IMR-90 (cell line): ENCODE measurements around the gene XKR7. TPM values are rescaled to one million over a fixed set of nuclear protein-coding genes. Genes with fewer than 3 reads are reported as not detected.

Source experiments
- ATAC-seq: fragments of 200-7000 bp; cut with Tn5 transposase; 2 replicates; pipeline ENCODE4 v1.9.1; 2020; ENCODE audit warnings: low read depth, mild to moderate bottlenecking, moderate library complexity
- BruUV-seq: library from RNA; stranded (reverse); fragments of 400-500 nt; replicated peaks from 2 replicates; lab custom pipeline; 2021; lab: Mats Ljungman, UMichigan
- CTCF ChIA-PET: fragments of 300-600 bp; formaldehyde crosslinking; extraction: SDS; loops from one replicate; lab custom pipeline; 2021; ENCODE audit warnings: antibody characterized with exemption; lab: Yijun Ruan, JAX
- POLR2A ChIA-PET: fragments of 300-600 bp; sonication (Branson Sonifier 250); formaldehyde crosslinking; loops from one replicate; lab custom pipeline; 2022; ENCODE audit warnings: antibody characterized with exemption; ENCODE audit not compliant: unreplicated experiment; lab: Charles Lee
- DNase-seq: peaks from one replicate; pipeline ENCODE4 v3.0.0; 2013
- H2AFZ ChIP-seq: replicated peaks from 2 replicates; pipeline ENCODE3; 2013; ENCODE audit warnings: low read length, mild to moderate bottlenecking; ENCODE audit not compliant: poor library complexity
- H2AK5ac ChIP-seq: 2 replicates; pipeline ENCODE4 v1.6.1; 2013; ENCODE audit warnings: low read depth, low read length, inconsistent platforms
- H2AK9ac ChIP-seq: replicated peaks from 2 replicates; pipeline ENCODE3; 2013; ENCODE audit warnings: mild to moderate bottlenecking, low read depth, low read length, moderate library complexity; ENCODE audit not compliant: poor library complexity
- H2BK120ac ChIP-seq: 2 replicates; pipeline ENCODE4 v1.6.1; 2013; ENCODE audit warnings: low read depth, low read length, inconsistent platforms
- H2BK15ac ChIP-seq: 3 replicates; pipeline ENCODE4 v1.6.1; 2013; ENCODE audit warnings: low read depth, low read length, inconsistent platforms
- H2BK20ac ChIP-seq: 2 replicates; pipeline ENCODE4 v1.6.1; 2013; ENCODE audit warnings: low read depth, mild to moderate bottlenecking, inconsistent platforms, low read length, moderate library complexity
- H2BK5ac ChIP-seq: 2 replicates; pipeline ENCODE4 v1.6.1; 2013; ENCODE audit warnings: mild to moderate bottlenecking, low read depth, low read length, inconsistent platforms; ENCODE audit not compliant: poor library complexity, severe bottlenecking
- H3K14ac ChIP-seq: replicated peaks from 2 replicates; pipeline ENCODE4 v1.6.1; 2013; ENCODE audit warnings: low read depth, low read length, inconsistent platforms
- H3K18ac ChIP-seq: 2 replicates; pipeline ENCODE4 v1.6.1; 2013; ENCODE audit warnings: low read depth, low read length, control low read depth
- H3K23ac ChIP-seq: 2 replicates; pipeline ENCODE4 v1.6.1; 2013; ENCODE audit warnings: low read depth, low read length, inconsistent platforms
- H3K27ac ChIP-seq: 2 replicates; pipeline ENCODE4 v1.5.1; 2013; ENCODE audit warnings: mild to moderate bottlenecking, control low read depth, low read length; ENCODE audit not compliant: insufficient read depth
- H3K27me3 ChIP-seq: 2 replicates; pipeline ENCODE4 v1.6.1; 2013; ENCODE audit warnings: low read length; ENCODE audit not compliant: control insufficient read depth, insufficient read depth
- H3K36me3 ChIP-seq: 2 replicates; pipeline ENCODE4 v1.6.1; 2013; ENCODE audit warnings: low read length, mixed read lengths; ENCODE audit not compliant: control insufficient read depth, insufficient read depth
- H3K4ac ChIP-seq: 2 replicates; pipeline ENCODE4 v1.6.1; 2013; ENCODE audit warnings: low read depth, low read length, inconsistent platforms
- H3K4me1 ChIP-seq: 2 replicates; pipeline ENCODE4 v1.6.1; 2013; ENCODE audit warnings: low read length, mixed read lengths; ENCODE audit not compliant: control insufficient read depth, insufficient read depth
- H3K4me2 ChIP-seq: 2 replicates; pipeline ENCODE4 v1.6.1; 2013; ENCODE audit warnings: low read depth, mild to moderate bottlenecking, control low read depth, low read length, moderate library complexity
- H3K4me3 ChIP-seq: 2 replicates; pipeline ENCODE4 v1.5.1; 2013; ENCODE audit warnings: low read depth, mild to moderate bottlenecking, control low read depth, low read length, moderate library complexity; ENCODE audit not compliant: insufficient read depth
- H3K56ac ChIP-seq: 2 replicates; pipeline ENCODE4 v1.6.1; 2013; ENCODE audit warnings: low read length, inconsistent platforms; ENCODE audit not compliant: insufficient read depth; ENCODE audit errors: extremely low read depth
- H3K79me1 ChIP-seq, 2 experiments: 2 replicates each; pipeline ENCODE4 v1.6.1; 2013; ENCODE audit warnings: low read length in 2 of 2, inconsistent platforms in 1 of 2, low read depth in 1 of 2
- H3K9ac ChIP-seq: 2 replicates; pipeline ENCODE4 v1.6.1; 2013; ENCODE audit warnings: low read depth, low read length, control low read depth
- H3K9me1 ChIP-seq: 2 replicates; pipeline ENCODE4 v1.6.1; 2013; ENCODE audit warnings: low read length, inconsistent platforms; ENCODE audit not compliant: insufficient read depth
- H3K9me3 ChIP-seq: 2 replicates; pipeline ENCODE4 v1.6.1; 2013; ENCODE audit warnings: low read length; ENCODE audit not compliant: control insufficient read depth, insufficient read depth
- H4K20me1 ChIP-seq: 2 replicates; pipeline ENCODE4 v1.6.1; 2013; ENCODE audit warnings: low read length, inconsistent platforms; ENCODE audit not compliant: insufficient read depth
- H4K5ac ChIP-seq: 2 replicates; pipeline ENCODE4 v1.6.1; 2013; ENCODE audit warnings: mild to moderate bottlenecking, low read depth, low read length, control low read depth
- H4K8ac ChIP-seq, 2 experiments: 2 replicates each; pipeline ENCODE4 v1.6.1; 2013; ENCODE audit warnings: low read depth in 2 of 2, low read length in 2 of 2, control low read depth in 1 of 2, inconsistent platforms in 1 of 2
- H4K91ac ChIP-seq: 2 replicates; pipeline ENCODE4 v1.6.1; 2013; ENCODE audit warnings: low read depth, low read length, inconsistent platforms; ENCODE audit not compliant: insufficient read depth
- FOS ChIP-seq: fragments of 150-350 bp; IDR thresholded peaks from 2 replicates; pipeline ENCODE4 v1.6.1; 2016; ENCODE audit warnings: low read depth, low read length
- RFX5 ChIP-seq: IDR thresholded peaks from 2 replicates; pipeline ENCODE4 v1.8.0; 2012; ENCODE audit warnings: low read depth, mild to moderate bottlenecking, low read length, moderate library complexity
- WGBS, 2 experiments: methylation state at CpG; one replicate each; pipeline versions ENCODE4 v1.1.5 to v1.1.7; 2013; ENCODE audit warnings: missing lambda C conversion rate in 2 of 2; ENCODE audit not compliant: insufficient read length in 1 of 2; ENCODE audit errors: extremely low coverage in 2 of 2; 5-methylcytosine and 5-hydroxymethylcytosine counted together
- dilution Hi-C: fragments of 300-500 bp; cut with HindIII; formaldehyde crosslinking; loops from one replicate; pipeline ENCODE4 v1.14.3; 2018; ENCODE audit warnings: low sequenced_read_pairs; ENCODE audit not compliant: unreplicated experiment
- in situ Hi-C: fragments of 300-500 bp; cut with MboI; formaldehyde crosslinking; loops from 3 replicates; pipeline ENCODE4 v1.14.3; 2019; ENCODE audit warnings: low sequenced_read_pairs, inconsistent platforms, mixed read lengths
- intact Hi-C: fragments of 100-400 bp; cut with micrococcal nuclease; formaldehyde crosslinking; loops from 2 replicates; pipeline ENCODE4 v1.10.0; 2022
- polyA plus RNA-seq, 3 experiments: library from polyadenylated mRNA; depleted of rRNA; stranded (reverse); fragments of >200 nt; gene quantifications; 2 replicates each; pipeline ENCODE4 v1.2.3, GENCODE V29; 2012; ENCODE audit warnings: low replicate concordance in 1 of 3
- total RNA-seq: library from RNA; depleted of rRNA; stranded (reverse); fragments of >200 nt; gene quantifications from 2 replicates; pipeline ENCODE4 v1.2.3, GENCODE V29; 2012

Gene XKR7
- total and polyA plus RNA-seq, 2 of the 4 experiments (the other 2 are of a cell fraction): not detected

DNA sequence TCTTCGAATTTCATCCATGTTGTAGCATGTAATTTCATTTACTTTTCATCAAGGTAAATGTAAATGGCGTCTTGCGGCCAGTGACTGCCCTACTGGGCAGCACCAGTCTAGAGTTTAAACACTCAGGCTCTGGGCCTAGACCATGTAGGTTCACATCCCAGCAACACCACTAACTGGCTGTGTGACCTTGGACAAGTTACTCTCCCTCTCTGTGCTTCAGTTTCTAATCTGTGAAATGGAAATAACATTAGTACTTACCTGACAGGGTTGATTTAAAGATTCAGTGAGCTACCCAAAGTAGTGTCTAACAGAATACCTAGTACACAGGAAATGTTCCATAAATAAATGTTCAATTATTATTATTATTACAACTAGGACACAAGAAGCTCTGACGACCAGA, 45.4 kb upstream of the XKR7 start:
- Histone ChIP-seq H3K4me1 (no peaks in the 10 kb centered on the region), H2BK5ac (no peak overlapping the region), H3K9me1 (no peaks in the 10 kb centered on the region), H2AK5ac (no peak overlapping the region), H3K36me3 (no peaks in the 10 kb centered on the region), H3K4me2 (no peak overlapping the region), H4K5ac (no peak overlapping the region), H4K8ac (no peak overlapping the region), H3K79me1 (no peaks in the 10 kb centered on the region), H4K91ac (no peak overlapping the region), H4K20me1 (no peaks in the 10 kb centered on the region), H3K56ac (no peak overlapping the region), H2AFZ (no peak overlapping the region), H2BK120ac (no peak overlapping the region), H3K27ac (no peak overlapping the region), H2BK20ac (no peak overlapping the region), H3K18ac (no peak overlapping the region), H2BK15ac (no peak overlapping the region), H3K27me3 (peaks cover 46% of the 10 kb centered on the region), H2AK9ac (no peak overlapping the region), H3K4me3 (no peak overlapping the region), H3K9me3 (no peaks in the 10 kb centered on the region), H3K23ac (no peak overlapping the region), H3K14ac (no peak overlapping the region), H3K4ac (no peak overlapping the region), H3K9ac (no peak overlapping the region)
- TF ChIP-seq FOS: no peak
- no peak for TF ChIP-seq RFX5
- no CpG with 5 or more reads among the region's 4 CpGs for WGBS, 2 experiments
- ATAC-seq (no peak), DNase-seq (no peak)
- intact Hi-C loops: no loop called here
- dilution Hi-C loops: no loop called here
- in situ Hi-C loops: no loop called here
- BruUV-seq: no TSS peak
- CTCF ChIA-PET: no interaction called here
- POLR2A ChIA-PET: no interaction called here
